ENCODE data around the gene CD63. TPM values are rescaled to one million over a fixed set of nuclear protein-coding genes. Genes with fewer than 3 reads are reported as not detected.

Gene CD63
- total RNA-seq, 4 donors from 2014 or later = 683 to 1,145 (median 1,122) TPM

GRCh38 chr12:55724940-55725309 is 3.9 kb downstream of the CD63 start:
- WGBS, 2 donors = 61 to 77% methylated on average over 3 of the region's 3 CpGs
- Histone ChIP-seq H3K4me1 (peaks cover 33 to 58% of the 10 kb centered on the region in 2 donors), H3K27ac (no peak overlapping the region), H3K4me3 (replicated peaks in 1 of 3) (no peak overlapping the region), H3K9me3 (no peaks in the 10 kb centered on the region), H3K36me3 (peaks cover 24 to 27% of the 10 kb centered on the region in 2 donors), H3K27me3 (no peaks in the 10 kb centered on the region)
- TF ChIP-seq CTCF (IDR thresholded peaks at IDR 0.05) (peak in 1 of 6 experiments; percentile 0), POLR2A (IDR thresholded peaks at IDR 0.05) (no peak)
- no peak for DNase-seq
- intact Hi-C loops (cut with DNase I) = no loop called here

- Histone ChIP-seq H3K9me3 (no peaks in the 10 kb centered on the region), H3K4me3 (replicated peaks in 1 of 3) (no peak overlapping the region), H3K27ac (peak overlapping the region in 2 of 3 donors; percentile 45 to 52), H3K4me1 (peaks cover 30 to 60% of the 10 kb centered on the region in 2 donors), H3K27me3 (no peaks in the 10 kb centered on the region), H3K36me3 (peaks cover 24 to 27% of the 10 kb centered on the region in 2 donors)
- TF ChIP-seq CTCF (IDR thresholded peaks at IDR 0.05) = peak in 5 of 6 experiments; percentile 24 to 55 (median 38)
- no peak for TF ChIP-seq POLR2A (IDR thresholded peaks at IDR 0.05)
- intact Hi-C loops (cut with DNase I) = no loop called here
- peak; percentile 69 to 70 for DNase-seq
- WGBS, 2 donors = 56 to 60% methylated on average over 9 to 10 of the region's 11 CpGs
Measured at GRCh38 chr12:55724226-55724939, 4.4 kb downstream of the CD63 start.

GRCh38 chr12:55723516-55724225 is 5.1 kb downstream of the CD63 start:
- TF ChIP-seq CTCF (IDR thresholded peaks at IDR 0.05) (no peak), POLR2A (IDR thresholded peaks at IDR 0.05) (no peak)
- WGBS, 2 donors = 34 to 49% methylated on average over 10 of the region's 10 CpGs
- Histone ChIP-seq H3K36me3 (peaks cover 24 to 27% of the 10 kb centered on the region in 2 donors), H3K27ac (peak overlapping the region; percentile 45 to 62 (median 52)), H3K4me3 (replicated peaks in 1 of 3) (no peak overlapping the region), H3K27me3 (no peaks in the 10 kb centered on the region), H3K9me3 (no peaks in the 10 kb centered on the region), H3K4me1 (peaks cover 30 to 61% of the 10 kb centered on the region in 2 donors)
- intact Hi-C loops (cut with DNase I) = no loop called here
- DNase-seq = no peak

GRCh38 chr12:55722948-55723347 is 5.9 kb downstream of the CD63 start:
- peak; percentile 85 to 86 for DNase-seq
- no peaks in the 10 kb centered on the region for H3K27me3 ChIP-seq
- H3K36me3 ChIP-seq = peaks cover 24 to 27% of the 10 kb centered on the region in 2 donors
- 27 to 56% methylated on average over 8 of the region's 8 CpGs for WGBS, 2 donors
- H3K4me3 ChIP-seq (replicated peaks in 1 of 3) = no peak overlapping the region
- peak overlapping the region; percentile 45 to 65 (median 52) for H3K27ac ChIP-seq
- TF ChIP-seq CTCF (IDR thresholded peaks at IDR 0.05) = no peak
- TF ChIP-seq POLR2A (IDR thresholded peaks at IDR 0.05) = no peak
- H3K9me3 ChIP-seq = no peaks in the 10 kb centered on the region
- intact Hi-C loops (cut with DNase I) = no loop called here
- peaks cover 33 to 66% of the 10 kb centered on the region in 2 donors for H3K4me1 ChIP-seq

Data from thyroid gland (tissue), 4 donors.